CD4-positive, alpha-beta T cell (primary cell): Measurements from ENCODE around the gene PAOX. TPM values are rescaled to one million over a fixed set of nuclear protein-coding genes. Genes with fewer than 3 reads are reported as not detected.
A peak's percentile ranks its signal among the peaks of the same experiment; 100 is the strongest.
"Not testable (repeated sequence)": the region's sequence is repeated elsewhere in the genome, so short reads cannot be mapped to it uniquely, and the experiment has no call there.

Experiments used
- ATAC-seq: fragments of 200-7000 bp; cut with Tn5 transposase; one replicate; pipeline ENCODE4 v1.10.0; 2022; ENCODE audit warnings: mild to moderate bottlenecking; ENCODE audit not compliant: poor library complexity
- CTCF ChIA-PET: fragments of 350-600 bp; sonication (Branson Sonifier 250); formaldehyde crosslinking; loops from one replicate; lab custom pipeline; 2021; ENCODE audit warnings: antibody characterized with exemption, inconsistent platforms; lab: Charles Lee
- POLR2A ChIA-PET: fragments of 350-600 bp; sonication (Branson Sonifier 250); formaldehyde crosslinking; loops from one replicate; lab custom pipeline; 2021; ENCODE audit warnings: antibody characterized with exemption, inconsistent platforms; lab: Charles Lee
- DNase-seq, 14 experiments: peaks; one replicate each; pipeline ENCODE4 v3.0.0-alpha.2; 2013 to 2020; ENCODE audit warnings: mixed read lengths in 2 of 14
- H3K27ac ChIP-seq, 2 donors: one replicate each; pipeline versions ENCODE4 v1.5.1 to v1.7.0; 2013; ENCODE audit warnings: low read length in 2 of 2, low read depth in 1 of 2, mild to moderate bottlenecking in 1 of 2
- H3K27me3 ChIP-seq, 2 experiments: 1 replicate in 1 of 2; 2 replicates in 1 of 2; pipeline versions ENCODE4 v1.6.1 to v1.7.0; 2013; ENCODE audit warnings: low read length in 2 of 2, control low read depth in 1 of 2, mild to moderate bottlenecking in 1 of 2, moderate library complexity in 1 of 2; ENCODE audit not compliant: insufficient read depth in 2 of 2, control insufficient read depth in 1 of 2
- H3K36me3 ChIP-seq: one replicate; pipeline ENCODE4 v1.6.1; 2013; ENCODE audit warnings: low read length, control low read depth; ENCODE audit not compliant: insufficient read depth
- H3K4me1 ChIP-seq: one replicate; pipeline ENCODE4 v1.6.1; 2013; ENCODE audit warnings: low read length, control low read depth; ENCODE audit not compliant: insufficient read depth
- H3K4me3 ChIP-seq: one replicate; pipeline ENCODE4 v1.5.1; 2013; ENCODE audit warnings: mild to moderate bottlenecking, low read length, moderate library complexity
- H3K9me3 ChIP-seq, 2 experiments: 1 replicate in 1 of 2; 2 replicates in 1 of 2; pipeline versions ENCODE4 v1.6.1 to v1.7.0; 2013; ENCODE audit warnings: low read length in 2 of 2, mild to moderate bottlenecking in 2 of 2, control low read depth in 1 of 2, moderate library complexity in 1 of 2; ENCODE audit not compliant: control insufficient read depth in 1 of 2, insufficient read depth in 1 of 2
- H3K27ac Mint-ChIP-seq: one replicate; pipeline ENCODE4 v1.8.0; 2020; ENCODE audit warnings: mixed read lengths
- H3K27me3 Mint-ChIP-seq: one replicate; pipeline ENCODE4 v1.8.0; 2021; ENCODE audit warnings: mixed read lengths
- H3K36me3 Mint-ChIP-seq: one replicate; pipeline ENCODE4 v1.8.0; 2021; ENCODE audit warnings: low read depth, mixed read lengths
- H3K4me1 Mint-ChIP-seq: one replicate; pipeline ENCODE4 v1.8.0; 2021; ENCODE audit warnings: low read depth, mixed read lengths
- H3K4me3 Mint-ChIP-seq: one replicate; pipeline ENCODE4 v1.8.0; 2020; ENCODE audit warnings: mild to moderate bottlenecking, mixed read lengths
- H3K9me3 Mint-ChIP-seq: one replicate; pipeline ENCODE4 v1.8.0; 2020; ENCODE audit warnings: mixed read lengths
- CTCF ChIP-seq: fragments of 200-600 bp; IDR thresholded peaks from one replicate; pipeline ENCODE4 v1.8.0; 2022; ENCODE audit warnings: antibody characterized with exemption, mild to moderate bottlenecking
- intact Hi-C, 2 experiments: fragments of 100-400 bp; cut with DNase I in 1 of 2; cut with micrococcal nuclease in 1 of 2; formaldehyde crosslinking; loops; one replicate each; pipeline versions ENCODE4 v1.15.1 to v1.9.0; 2023 to 2025; cut with DNase I, micrococcal nuclease
- total RNA-seq, 174 experiments: library from RNA in 2 of 174; stranded (reverse) in 2 of 174; gene quantifications; one replicate each; pipeline ENCODE4 v1.2.3 and lab custom pipeline; 2021 to 2026

Gene PAOX
- total RNA-seq, 2 experiments from 2014 or later: 1.9 to 2.6 TPM

GRCh38 chr10:133431888-133432613, 53.0 kb downstream of the PAOX start:
- H3K9me3 ChIP-seq, H3K4me1 Mint-ChIP-seq, H3K4me3 Mint-ChIP-seq, CTCF ChIA-PET, H3K27ac Mint-ChIP-seq, H3K36me3 ChIP-seq, H3K27me3 ChIP-seq, H3K9me3 Mint-ChIP-seq, H3K4me3 ChIP-seq, H3K36me3 Mint-ChIP-seq, DNase-seq, ATAC-seq, POLR2A ChIA-PET, H3K4me1 ChIP-seq, H3K27me3 Mint-ChIP-seq, H3K27ac ChIP-seq: not testable (repeated sequence)
- intact Hi-C loops: loop anchor here in 1 of 2 experiments (10.0 kb wide), 1 partner anchor 143 kb away; no protein-coding TSS in a partner anchor

GRCh38 chr10:133432789-133433188, 53.7 kb downstream of the PAOX start:
- H3K27me3 Mint-ChIP-seq, H3K27ac Mint-ChIP-seq, H3K36me3 ChIP-seq, ATAC-seq, POLR2A ChIA-PET, DNase-seq, H3K4me1 Mint-ChIP-seq, H3K9me3 ChIP-seq, CTCF ChIA-PET, H3K27ac ChIP-seq, H3K4me3 ChIP-seq, H3K27me3 ChIP-seq, H3K4me3 Mint-ChIP-seq, H3K9me3 Mint-ChIP-seq, H3K4me1 ChIP-seq, H3K36me3 Mint-ChIP-seq: not testable (repeated sequence)
- intact Hi-C loops: loop anchor here in 1 of 2 experiments (10.0 kb wide), 1 partner anchor 142 kb away; no protein-coding TSS in a partner anchor

- no peak overlapping the region for H3K4me3 Mint-ChIP-seq
- ChIA-PET POLR2A (no interaction called here), CTCF (interaction anchor here (2.5 kb wide), 1 partner anchor 109 kb away, joined by 13 read pairs; no protein-coding TSS in a partner anchor)
- no peaks in the 10 kb centered on the region for H3K9me3 Mint-ChIP-seq
- Histone ChIP-seq H3K27ac (no peak overlapping the region), H3K36me3 (no peaks in the 10 kb centered on the region), H3K9me3 (no peaks in the 10 kb centered on the region), H3K27me3 (peaks cover 0 to 5% of the 10 kb centered on the region in 2 experiments), H3K4me3 (no peak overlapping the region), H3K4me1 (peaks cover 53% of the 10 kb centered on the region)
- no peaks in the 10 kb centered on the region for H3K36me3 Mint-ChIP-seq
- intact Hi-C loops: loop anchor here in 1 of 2 experiments (2.0 to 10.0 kb wide), 3 partner anchors 58 to 136 kb away; no protein-coding TSS in a partner anchor
- ATAC-seq (no peak), DNase-seq (peak in 3 of 14 experiments; percentile 54 to 60 (median 55))
- peak; percentile 14 for TF ChIP-seq CTCF
- H3K4me1 Mint-ChIP-seq: peaks cover 29% of the 10 kb centered on the region
- peaks cover 11% of the 10 kb centered on the region for H3K27me3 Mint-ChIP-seq
- H3K27ac Mint-ChIP-seq: no peak overlapping the region
Measured at GRCh38 chr10:133438711-133439273, 59.7 kb downstream of the PAOX start.
